Calu3 (cell line): ENCODE data around the gene MRPL54. TPM values are rescaled to one million over a fixed set of nuclear protein-coding genes. Genes with fewer than 3 reads are reported as not detected.

Source experiments
- BruUV-seq: library from RNA; stranded (reverse); fragments of 400-500 nt; replicated peaks from 2 replicates; lab custom pipeline; 2021; lab: Mats Ljungman, UMichigan
- CTCF ChIA-PET: fragments of 300-600 bp; sonication (Branson Sonifier 250); formaldehyde crosslinking; loops from one replicate; lab custom pipeline; 2022; ENCODE audit warnings: antibody characterized with exemption; lab: Charles Lee
- DNase-seq: peaks from one replicate; pipeline ENCODE4 v3.0.0; 2022
- H3K27ac Mint-ChIP-seq: one replicate; pipeline ENCODE4 v1.8.0; 2022; ENCODE audit warnings: mixed read lengths; ENCODE audit not compliant: unreplicated experiment
- H3K27me3 Mint-ChIP-seq: one replicate; pipeline ENCODE4 v1.8.0; 2022; ENCODE audit warnings: mixed read lengths; ENCODE audit not compliant: unreplicated experiment
- H3K36me3 Mint-ChIP-seq: one replicate; pipeline ENCODE4 v1.8.0; 2022; ENCODE audit warnings: mild to moderate bottlenecking, moderate library complexity, mixed read lengths; ENCODE audit not compliant: insufficient read depth, unreplicated experiment
- H3K4me1 Mint-ChIP-seq: one replicate; pipeline ENCODE4 v1.8.0; 2022; ENCODE audit warnings: mild to moderate bottlenecking, low read depth, mixed read lengths; ENCODE audit not compliant: unreplicated experiment
- H3K4me3 Mint-ChIP-seq: one replicate; pipeline ENCODE4 v1.8.0; 2022; ENCODE audit warnings: mild to moderate bottlenecking, low read depth, moderate library complexity, mixed read lengths; ENCODE audit not compliant: unreplicated experiment
- H3K9me3 Mint-ChIP-seq: one replicate; pipeline ENCODE4 v1.8.0; 2022; ENCODE audit warnings: low read depth, mixed read lengths; ENCODE audit not compliant: unreplicated experiment
- intact Hi-C: fragments of 100-400 bp; cut with micrococcal nuclease; formaldehyde crosslinking; loops from one replicate; pipeline ENCODE4 v1.10.0; 2022; ENCODE audit not compliant: unreplicated experiment
- total RNA-seq: library from RNA; stranded (reverse); gene quantifications from 2 replicates; pipeline ENCODE4 v1.2.3, GENCODE V29; 2022
- TF ChIP-seq, protein P1 (sequence below): fragments of 200-600 bp; IDR thresholded peaks from one replicate; pipeline ENCODE4 v1.8.0; 2022; ENCODE audit warnings: antibody characterized with exemption; ENCODE audit not compliant: unreplicated experiment

MRPL54 gene
- total RNA-seq, 1 experiment from 2014 or later, result 26.1 TPM

DNA sequence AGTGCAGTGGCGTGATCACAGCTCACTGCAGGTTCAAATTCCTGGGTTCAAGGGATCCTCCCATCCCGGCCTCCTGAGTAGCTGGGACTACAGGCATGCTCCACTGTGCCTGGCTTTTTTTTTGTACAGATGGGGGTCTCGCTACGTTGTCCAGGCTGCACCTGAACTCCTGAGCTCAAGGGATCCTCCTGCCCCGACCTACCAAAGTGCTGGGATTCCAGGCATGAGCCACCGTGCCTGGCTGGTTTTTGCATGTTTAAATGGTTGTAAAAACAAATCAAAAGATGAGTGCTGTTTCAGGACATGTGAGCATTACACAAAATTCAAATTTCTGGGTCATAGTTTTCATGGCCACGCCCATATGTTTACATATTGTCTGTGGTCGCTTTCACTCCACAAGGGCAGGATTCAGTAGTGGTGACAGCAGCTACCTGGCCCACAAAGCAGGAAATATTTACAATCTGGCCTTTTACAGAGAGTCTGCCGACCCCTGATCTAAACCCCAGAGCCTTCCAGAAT lies 18.4 kb downstream of the MRPL54 start:
- Mint-ChIP-seq H3K27me3 (peaks cover 26% of the 10 kb centered on the region), H3K4me3 (no peak overlapping the region), H3K36me3 (no peaks in the 10 kb centered on the region), H3K4me1 (no peaks in the 10 kb centered on the region), H3K9me3 (peaks cover 7% of the 10 kb centered on the region), H3K27ac (no peak overlapping the region)
- no TSS peak for BruUV-seq
- intact Hi-C loops, result no loop called here
- TF ChIP-seq, protein P1, sequence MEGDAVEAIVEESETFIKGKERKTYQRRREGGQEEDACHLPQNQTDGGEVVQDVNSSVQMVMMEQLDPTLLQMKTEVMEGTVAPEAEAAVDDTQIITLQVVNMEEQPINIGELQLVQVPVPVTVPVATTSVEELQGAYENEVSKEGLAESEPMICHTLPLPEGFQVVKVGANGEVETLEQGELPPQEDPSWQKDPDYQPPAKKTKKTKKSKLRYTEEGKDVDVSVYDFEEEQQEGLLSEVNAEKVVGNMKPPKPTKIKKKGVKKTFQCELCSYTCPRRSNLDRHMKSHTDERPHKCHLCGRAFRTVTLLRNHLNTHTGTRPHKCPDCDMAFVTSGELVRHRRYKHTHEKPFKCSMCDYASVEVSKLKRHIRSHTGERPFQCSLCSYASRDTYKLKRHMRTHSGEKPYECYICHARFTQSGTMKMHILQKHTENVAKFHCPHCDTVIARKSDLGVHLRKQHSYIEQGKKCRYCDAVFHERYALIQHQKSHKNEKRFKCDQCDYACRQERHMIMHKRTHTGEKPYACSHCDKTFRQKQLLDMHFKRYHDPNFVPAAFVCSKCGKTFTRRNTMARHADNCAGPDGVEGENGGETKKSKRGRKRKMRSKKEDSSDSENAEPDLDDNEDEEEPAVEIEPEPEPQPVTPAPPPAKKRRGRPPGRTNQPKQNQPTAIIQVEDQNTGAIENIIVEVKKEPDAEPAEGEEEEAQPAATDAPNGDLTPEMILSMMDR, result no peak
- DNase-seq, result no peak
- CTCF ChIA-PET, result no interaction called here

GRCh38 chr19:3781603-3782002 lies 19.1 kb downstream of the MRPL54 start:
- H3K27me3 Mint-ChIP-seq, result peaks cover 18% of the 10 kb centered on the region
- no peak for DNase-seq
- peaks cover 7% of the 10 kb centered on the region for H3K9me3 Mint-ChIP-seq
- intact Hi-C loops, result no loop called here
- TF ChIP-seq, protein P1, result no peak
- CTCF ChIA-PET, result no interaction called here
- H3K4me3 Mint-ChIP-seq, result no peak overlapping the region
- BruUV-seq, result no TSS peak
- H3K27ac Mint-ChIP-seq, result no peak overlapping the region
- H3K4me1 Mint-ChIP-seq, result no peaks in the 10 kb centered on the region
- no peaks in the 10 kb centered on the region for H3K36me3 Mint-ChIP-seq

- no peak overlapping the region for H3K27ac Mint-ChIP-seq
- no TSS peak for BruUV-seq
- TF ChIP-seq, protein P1, result no peak
- no peaks in the 10 kb centered on the region for H3K36me3 Mint-ChIP-seq
- H3K27me3 Mint-ChIP-seq, result peaks cover 14% of the 10 kb centered on the region
- no peaks in the 10 kb centered on the region for H3K4me1 Mint-ChIP-seq
- H3K4me3 Mint-ChIP-seq, result no peak overlapping the region
- H3K9me3 Mint-ChIP-seq, result peaks cover 7% of the 10 kb centered on the region
- no peak for DNase-seq
- intact Hi-C loops, result no loop called here
- CTCF ChIA-PET, result no interaction called here
These were observed 19.8 kb downstream of the MRPL54 start for GRCh38 chr19:3782330-3782729.

- BruUV-seq, result no TSS peak
- H3K27ac Mint-ChIP-seq, result no peak overlapping the region
- H3K36me3 Mint-ChIP-seq, result no peaks in the 10 kb centered on the region
- TF ChIP-seq, protein P1, result no peak
- intact Hi-C loops, result no loop called here
- peaks cover 14% of the 10 kb centered on the region for H3K27me3 Mint-ChIP-seq
- DNase-seq, result no peak
- peaks cover 7% of the 10 kb centered on the region for H3K9me3 Mint-ChIP-seq
- CTCF ChIA-PET, result no interaction called here
- H3K4me3 Mint-ChIP-seq, result no peak overlapping the region
- H3K4me1 Mint-ChIP-seq, result no peaks in the 10 kb centered on the region
These were observed 20.4 kb downstream of the MRPL54 start for GRCh38 chr19:3782903-3783302.
